Calu3 (cell line): ENCODE data around the gene SUSD3. TPM values are rescaled to one million over a fixed set of nuclear protein-coding genes. Genes with fewer than 3 reads are reported as not detected.

ENCODE experiments used
- BruUV-seq: library from RNA; stranded (reverse); fragments of 400-500 nt; replicated peaks from 2 replicates; lab custom pipeline; 2021; lab: Mats Ljungman, UMichigan
- CTCF ChIA-PET: fragments of 300-600 bp; sonication (Branson Sonifier 250); formaldehyde crosslinking; loops from one replicate; lab custom pipeline; 2022; ENCODE audit warnings: antibody characterized with exemption; lab: Charles Lee
- DNase-seq: peaks from one replicate; pipeline ENCODE4 v3.0.0; 2022
- H3K27ac Mint-ChIP-seq: one replicate; pipeline ENCODE4 v1.8.0; 2022; ENCODE audit warnings: mixed read lengths; ENCODE audit not compliant: unreplicated experiment
- H3K27me3 Mint-ChIP-seq: one replicate; pipeline ENCODE4 v1.8.0; 2022; ENCODE audit warnings: mixed read lengths; ENCODE audit not compliant: unreplicated experiment
- H3K36me3 Mint-ChIP-seq: one replicate; pipeline ENCODE4 v1.8.0; 2022; ENCODE audit warnings: mild to moderate bottlenecking, moderate library complexity, mixed read lengths; ENCODE audit not compliant: insufficient read depth, unreplicated experiment
- H3K4me1 Mint-ChIP-seq: one replicate; pipeline ENCODE4 v1.8.0; 2022; ENCODE audit warnings: mild to moderate bottlenecking, low read depth, mixed read lengths; ENCODE audit not compliant: unreplicated experiment
- H3K4me3 Mint-ChIP-seq: one replicate; pipeline ENCODE4 v1.8.0; 2022; ENCODE audit warnings: mild to moderate bottlenecking, low read depth, moderate library complexity, mixed read lengths; ENCODE audit not compliant: unreplicated experiment
- H3K9me3 Mint-ChIP-seq: one replicate; pipeline ENCODE4 v1.8.0; 2022; ENCODE audit warnings: low read depth, mixed read lengths; ENCODE audit not compliant: unreplicated experiment
- CTCF ChIP-seq: fragments of 200-600 bp; IDR thresholded peaks from one replicate; pipeline ENCODE4 v1.8.0; 2022; ENCODE audit warnings: antibody characterized with exemption; ENCODE audit not compliant: unreplicated experiment
- intact Hi-C: fragments of 100-400 bp; cut with micrococcal nuclease; formaldehyde crosslinking; loops from one replicate; pipeline ENCODE4 v1.10.0; 2022; ENCODE audit not compliant: unreplicated experiment
- total RNA-seq: library from RNA; stranded (reverse); gene quantifications from 2 replicates; pipeline ENCODE4 v1.2.3, GENCODE V29; 2022

SUSD3 gene
- total RNA-seq, 1 experiment from 2014 or later: 1.3 TPM

- Mint-ChIP-seq H3K4me1 (no peaks in the 10 kb centered on the region), H3K27me3 (no peaks in the 10 kb centered on the region), H3K4me3 (no peak overlapping the region), H3K36me3 (peaks cover 5% of the 10 kb centered on the region), H3K9me3 (no peaks in the 10 kb centered on the region), H3K27ac (no peak overlapping the region)
- intact Hi-C loops: no loop called here
- no peak for TF ChIP-seq CTCF
- CTCF ChIA-PET: no interaction called here
- no TSS peak for BruUV-seq
- DNase-seq: no peak
These were observed 54.4 kb downstream of the SUSD3 start for GRCh38 chr9:93112864-93113389.

- no peaks in the 10 kb centered on the region for H3K27me3 Mint-ChIP-seq
- peaks cover 5% of the 10 kb centered on the region for H3K36me3 Mint-ChIP-seq
- no peak for DNase-seq
- CTCF ChIA-PET: interaction anchor here (0.7 to 0.8 kb wide), 2 partner anchors 15 to 71 kb away, joined by 3 to 8 read pairs; no protein-coding TSS in a partner anchor
- no peaks in the 10 kb centered on the region for H3K4me1 Mint-ChIP-seq
- H3K27ac Mint-ChIP-seq: peak overlapping the region; percentile 25
- no peaks in the 10 kb centered on the region for H3K9me3 Mint-ChIP-seq
- TF ChIP-seq CTCF: no peak
- no TSS peak for BruUV-seq
- intact Hi-C loops: no loop called here
- H3K4me3 Mint-ChIP-seq: no peak overlapping the region
These were observed 55.9 kb downstream of the SUSD3 start for GRCh38 chr9:93114169-93114983.

GRCh38 chr9:93114984-93115335 is 56.5 kb downstream of the SUSD3 start:
- no TSS peak for BruUV-seq
- Mint-ChIP-seq H3K27me3 (no peaks in the 10 kb centered on the region), H3K4me1 (peaks cover 5% of the 10 kb centered on the region), H3K36me3 (peaks cover 8% of the 10 kb centered on the region), H3K4me3 (no peak overlapping the region), H3K27ac (peak overlapping the region; percentile 25), H3K9me3 (no peaks in the 10 kb centered on the region)
- intact Hi-C loops: no loop called here
- no peak for TF ChIP-seq CTCF
- no peak for DNase-seq
- CTCF ChIA-PET: interaction anchor here (0.7 kb wide), 1 partner anchor 15 kb away, joined by 3 read pairs; no protein-coding TSS in a partner anchor

GRCh38 chr9:93115486-93116071 is 57.1 kb downstream of the SUSD3 start:
- no peak overlapping the region for H3K4me3 Mint-ChIP-seq
- intact Hi-C loops: no loop called here
- TF ChIP-seq CTCF: no peak
- H3K4me1 Mint-ChIP-seq: peaks cover 11% of the 10 kb centered on the region
- peaks cover 6% of the 10 kb centered on the region for H3K36me3 Mint-ChIP-seq
- DNase-seq: no peak
- H3K27me3 Mint-ChIP-seq: no peaks in the 10 kb centered on the region
- H3K9me3 Mint-ChIP-seq: no peaks in the 10 kb centered on the region
- BruUV-seq: no TSS peak
- H3K27ac Mint-ChIP-seq: no peak overlapping the region
- CTCF ChIA-PET: interaction anchor here (0.6 to 1.0 kb wide), 3 partner anchors 19 to 1949 kb away, joined by 3 to 5 read pairs (median 3); no protein-coding TSS in a partner anchor
